ENCODE results near the gene SDE2. TPM values are rescaled to one million over a fixed set of nuclear protein-coding genes. Genes with fewer than 3 reads are reported as not detected.

Gene SDE2
- total and polyA plus RNA-seq, 2 of the 4 experiments (the other 2 are of a cell fraction): 8.5 to 14.7 TPM

- no peak overlapping the region for H3K4me2 ChIP-seq (ENCODE audit: low read depth, low read length)
- no peak overlapping the region for H4K5ac ChIP-seq (ENCODE audit: low read depth, low read length)
- TF ChIP-seq MAFK (IDR thresholded peaks at IDR 0.05; ENCODE audit: low read depth, low read length) (no peak), RFX5 (IDR thresholded peaks at IDR 0.05; ENCODE audit: low read depth, low read length) (no peak), CHD1 (IDR thresholded peaks at IDR 0.05; ENCODE audit: low read depth, low read length) (no peak), BHLHE40 (IDR thresholded peaks at IDR 0.05; ENCODE audit: low read depth, low read length) (no peak), FOS (IDR thresholded peaks at IDR 0.05; ENCODE audit: low read depth, low read length) (no peak), CTCF (conservative IDR thresholded peaks at IDR 0.05; ENCODE audit: low read depth, low read length) (no peak), RCOR1 (IDR thresholded peaks at IDR 0.05; ENCODE audit: insufficient replicate concordance, low read length) (no peak), SMC3 (IDR thresholded peaks at IDR 0.05; ENCODE audit: low read depth, low read length) (no peak), MAZ (IDR thresholded peaks at IDR 0.05; ENCODE audit: borderline replicate concordance, low read depth, low read length) (no peak), CEBPB (IDR thresholded peaks at IDR 0.05; ENCODE audit: low read depth, low read length) (no peak), POLR2A (IDR thresholded peaks at IDR 0.05; ENCODE audit: low read depth, low read length) (no peak), USF2 (IDR thresholded peaks at IDR 0.05; ENCODE audit: low read depth, low read length) (no peak), NFE2L2 (IDR thresholded peaks at IDR 0.05; ENCODE audit: low read depth, low read length) (no peak), MXI1 (IDR thresholded peaks at IDR 0.05; ENCODE audit: borderline replicate concordance, low read depth, low read length) (no peak)
- no peak overlapping the region for H2BK20ac ChIP-seq (ENCODE audit: low read depth, low read length)
- no peaks in the 10 kb centered on the region for H3K79me1 ChIP-seq (ENCODE audit: low read depth in 1 of 2, low read length in 2 of 2)
- in situ Hi-C loops (cut with MboI; ENCODE audit: low sequenced_read_pairs) (no loop called here), intact Hi-C loops (cut with micrococcal nuclease) (no loop called here), dilution Hi-C loops (cut with HindIII; ENCODE audit: low sequenced_read_pairs, unreplicated experiment) (no loop called here)
- no peak overlapping the region for H3K14ac ChIP-seq (replicated peaks; ENCODE audit: low read depth, low read length)
- no peaks in the 10 kb centered on the region for H3K4me1 ChIP-seq (ENCODE audit: control insufficient read depth, insufficient read depth, low read length)
- no peak overlapping the region for H2BK5ac ChIP-seq (ENCODE audit: low read depth, low read length, poor library complexity, severe bottlenecking)
- no peaks in the 10 kb centered on the region for H4K20me1 ChIP-seq (ENCODE audit: insufficient read depth, low read length)
- H3K27ac ChIP-seq (ENCODE audit: insufficient read depth, low read length): no peak overlapping the region
- H3K9me3 ChIP-seq (ENCODE audit: control insufficient read depth, insufficient read depth, low read length): no peaks in the 10 kb centered on the region
- no peak overlapping the region for H3K56ac ChIP-seq (ENCODE audit: extremely low read depth, insufficient read depth, low read length)
- POLR2A ChIA-PET (ENCODE audit: unreplicated experiment): no interaction called here
- CTCF ChIA-PET: interaction anchor here (0.6 kb wide), 1 partner anchor 129 kb away, joined by 3 read pairs; no protein-coding TSS in a partner anchor
- WGBS, 2 experiments (ENCODE audit: extremely low coverage in 2 of 2, insufficient read length in 1 of 2): no CpG with 5 or more reads among the region's 5 CpGs
- no peaks in the 10 kb centered on the region for H3K36me3 ChIP-seq (ENCODE audit: control insufficient read depth, insufficient read depth, low read length)
- no peak overlapping the region for H2BK15ac ChIP-seq (ENCODE audit: low read depth, low read length)
- no peaks in the 10 kb centered on the region for H3K27me3 ChIP-seq (ENCODE audit: control insufficient read depth, insufficient read depth, low read length)
- no peak overlapping the region for H2BK120ac ChIP-seq (ENCODE audit: low read depth, low read length)
- no TSS peak for BruUV-seq (replicated peaks)
- H2AFZ ChIP-seq (replicated peaks; ENCODE audit: low read length, poor library complexity): no peak overlapping the region
- H3K4me3 ChIP-seq (ENCODE audit: insufficient read depth, low read depth, low read length): no peak overlapping the region
- no peak overlapping the region for H4K8ac ChIP-seq (ENCODE audit: low read depth in 2 of 2, low read length in 2 of 2)
- no peak overlapping the region for H3K4ac ChIP-seq (ENCODE audit: low read depth, low read length)
- no peak overlapping the region for H3K23ac ChIP-seq (ENCODE audit: low read depth, low read length)
- H3K18ac ChIP-seq (ENCODE audit: low read depth, low read length): no peak overlapping the region
- H4K91ac ChIP-seq (ENCODE audit: insufficient read depth, low read depth, low read length): no peak overlapping the region
- no peaks in the 10 kb centered on the region; the same call in 1 of the 2 replicates for H3K9me1 ChIP-seq (ENCODE audit: insufficient read depth, low read length)
- no peak overlapping the region for H2AK9ac ChIP-seq (replicated peaks; ENCODE audit: low read depth, low read length, poor library complexity)
- DNase-seq (peak; percentile 31), ATAC-seq (ENCODE audit: low read depth) (no peak)
- no peak overlapping the region for H2AK5ac ChIP-seq (ENCODE audit: low read depth, low read length)
- no peak overlapping the region for H3K9ac ChIP-seq (ENCODE audit: low read depth, low read length)
Observed at GRCh38 chr1:225934711-225935110, 64.4 kb downstream of the SDE2 start.

All from IMR-90 (cell line).